ENCODE results near the gene PCDHB14.
"Not testable (repeated sequence)": the region's sequence is repeated elsewhere in the genome, so short reads cannot be mapped to it uniquely, and the experiment has no call there.

The PCDHB14 gene

DNA sequence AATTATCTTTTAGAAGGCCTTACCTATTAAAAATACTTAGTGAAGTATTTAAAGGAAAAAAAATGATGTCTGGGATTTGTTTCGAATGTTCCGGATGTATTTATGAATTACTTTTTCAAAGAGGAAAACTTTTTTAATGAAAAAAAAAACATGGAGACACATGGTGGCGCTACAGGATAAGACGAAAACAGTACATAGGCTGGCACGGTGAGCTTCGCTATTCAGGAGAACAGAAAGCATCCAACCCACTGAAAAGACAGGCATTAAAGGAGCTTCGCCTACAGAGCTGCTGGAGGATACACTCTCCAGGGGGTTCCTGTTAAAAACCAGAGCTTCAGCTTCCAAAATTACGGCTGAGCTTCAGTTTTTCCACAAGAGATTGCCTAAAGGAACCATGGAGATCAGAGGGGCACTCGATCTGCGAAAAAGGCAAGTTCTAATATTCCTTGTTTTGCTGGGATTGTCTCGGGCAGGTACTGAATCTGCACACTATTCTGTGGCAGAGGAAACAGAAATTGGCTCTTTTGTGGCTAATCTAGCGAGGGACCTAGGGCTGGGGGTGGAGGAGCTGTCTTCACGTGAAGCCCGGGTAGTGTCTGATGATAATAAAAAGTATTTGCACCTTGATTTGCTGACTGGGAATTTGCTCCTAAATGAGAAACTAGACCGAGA is at the start of gene PCDHB14:
Gene PCDHB14, plus strand, starts transcription at position 232 of the 672 bp plus-strand sequence. Its CDS starts 163 bp downstream, at position 395.
- TF ChIP-seq, protein P1, sequence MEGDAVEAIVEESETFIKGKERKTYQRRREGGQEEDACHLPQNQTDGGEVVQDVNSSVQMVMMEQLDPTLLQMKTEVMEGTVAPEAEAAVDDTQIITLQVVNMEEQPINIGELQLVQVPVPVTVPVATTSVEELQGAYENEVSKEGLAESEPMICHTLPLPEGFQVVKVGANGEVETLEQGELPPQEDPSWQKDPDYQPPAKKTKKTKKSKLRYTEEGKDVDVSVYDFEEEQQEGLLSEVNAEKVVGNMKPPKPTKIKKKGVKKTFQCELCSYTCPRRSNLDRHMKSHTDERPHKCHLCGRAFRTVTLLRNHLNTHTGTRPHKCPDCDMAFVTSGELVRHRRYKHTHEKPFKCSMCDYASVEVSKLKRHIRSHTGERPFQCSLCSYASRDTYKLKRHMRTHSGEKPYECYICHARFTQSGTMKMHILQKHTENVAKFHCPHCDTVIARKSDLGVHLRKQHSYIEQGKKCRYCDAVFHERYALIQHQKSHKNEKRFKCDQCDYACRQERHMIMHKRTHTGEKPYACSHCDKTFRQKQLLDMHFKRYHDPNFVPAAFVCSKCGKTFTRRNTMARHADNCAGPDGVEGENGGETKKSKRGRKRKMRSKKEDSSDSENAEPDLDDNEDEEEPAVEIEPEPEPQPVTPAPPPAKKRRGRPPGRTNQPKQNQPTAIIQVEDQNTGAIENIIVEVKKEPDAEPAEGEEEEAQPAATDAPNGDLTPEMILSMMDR (IDR thresholded peaks at IDR 0.05; ENCODE audit: low read depth, low read length): no peak
- DNase-seq (ENCODE audit: extremely low read depth, low read depth): no peak

DNA sequence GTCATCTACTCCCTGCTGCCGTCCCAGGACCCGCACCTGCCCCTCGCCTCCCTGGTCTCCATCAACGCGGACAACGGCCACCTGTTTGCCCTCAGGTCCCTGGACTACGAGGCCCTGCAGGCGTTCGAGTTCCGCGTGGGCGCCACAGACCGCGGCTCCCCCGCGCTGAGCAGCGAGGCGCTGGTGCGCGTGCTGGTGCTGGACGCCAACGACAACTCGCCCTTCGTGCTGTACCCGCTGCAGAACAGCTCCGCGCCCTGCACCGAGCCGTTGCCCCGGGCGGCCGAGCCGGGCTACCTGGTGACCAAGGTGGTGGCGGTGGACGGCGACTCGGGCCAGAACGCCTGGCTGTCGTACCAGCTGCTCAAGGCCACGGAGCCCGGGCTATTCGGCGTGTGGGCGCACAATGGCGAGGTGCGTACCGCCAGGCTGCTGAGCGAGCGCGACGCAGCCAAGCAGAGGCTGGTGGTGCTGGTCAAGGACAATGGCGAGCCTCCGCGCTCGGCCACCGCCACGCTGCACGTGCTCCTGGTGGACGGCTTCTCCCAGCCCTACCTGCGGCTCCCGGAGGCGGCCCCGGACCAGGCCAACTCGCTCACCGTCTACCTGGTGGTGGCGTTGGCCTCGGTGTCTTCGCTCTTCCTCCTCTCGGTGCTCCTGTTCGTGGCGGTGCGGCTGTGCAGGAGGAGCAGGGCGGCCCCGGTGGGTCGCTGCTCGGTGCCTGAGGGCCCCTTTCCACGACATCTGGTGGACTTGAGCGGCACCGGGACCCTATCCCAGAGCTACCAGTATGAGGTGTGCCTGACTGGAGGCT is 48.6 kb upstream of the PCDHB14 start:
- DNase-seq (ENCODE audit: extremely low read depth, low read depth): not testable (repeated sequence)

DNA sequence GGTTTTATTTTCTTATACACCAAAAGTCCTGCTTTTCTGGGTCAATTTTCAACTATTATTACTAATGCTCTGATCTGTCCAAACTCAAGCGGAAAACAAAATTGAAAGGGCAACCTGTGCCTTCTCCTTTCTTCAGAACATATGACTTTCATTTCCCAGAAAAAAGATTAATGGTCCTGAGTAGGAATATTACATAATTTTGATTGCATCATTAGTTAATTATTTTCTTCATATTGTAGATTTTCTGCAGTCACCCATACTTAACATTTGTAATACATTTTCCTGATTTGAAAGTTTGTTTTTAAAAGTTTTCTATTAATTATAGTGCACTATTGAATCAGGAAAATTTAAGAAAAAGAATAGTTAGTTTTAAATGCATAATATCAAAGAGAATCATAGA is 47.2 kb upstream of the PCDHB14 start:
- no peak for DNase-seq (ENCODE audit: extremely low read depth, low read depth)
- TF ChIP-seq, protein P1 (IDR thresholded peaks at IDR 0.05; ENCODE audit: low read depth, low read length): no peak

DNA sequence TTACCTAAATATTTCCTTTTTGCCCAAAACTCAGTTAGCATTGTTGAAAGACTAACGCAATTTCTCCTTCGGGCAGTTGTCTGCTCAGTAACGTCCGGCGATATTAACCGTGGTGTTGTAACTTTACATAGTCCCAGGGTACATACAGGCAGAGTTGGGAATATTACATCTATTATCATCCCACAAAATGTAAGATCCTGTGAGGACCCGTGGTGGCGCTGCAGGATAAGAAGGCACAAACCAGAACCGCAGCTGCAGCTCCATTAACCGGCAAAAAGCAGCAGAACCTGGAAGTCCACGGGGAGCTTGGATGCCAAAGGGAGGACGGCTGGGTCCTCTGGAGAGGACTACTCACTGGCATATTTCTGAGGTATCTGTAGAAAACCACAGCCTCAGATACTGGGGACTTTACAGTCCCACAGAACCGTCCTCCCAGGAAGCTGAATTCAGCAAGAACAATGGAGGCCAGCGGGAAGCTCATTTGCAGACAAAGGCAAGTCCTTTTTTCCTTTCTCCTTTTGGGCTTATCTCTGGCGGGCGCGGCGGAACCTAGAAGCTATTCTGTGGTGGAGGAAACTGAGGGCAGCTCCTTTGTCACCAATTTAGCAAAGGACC is 45.5 kb upstream of the PCDHB14 start, which contains the start of gene PCDHB8:
Gene PCDHB8, plus strand, starts transcription at position 214 of the 615 bp plus-strand sequence. Its CDS starts 245 bp downstream, at position 459.
- not testable (repeated sequence) for DNase-seq (ENCODE audit: extremely low read depth, low read depth)

DNA sequence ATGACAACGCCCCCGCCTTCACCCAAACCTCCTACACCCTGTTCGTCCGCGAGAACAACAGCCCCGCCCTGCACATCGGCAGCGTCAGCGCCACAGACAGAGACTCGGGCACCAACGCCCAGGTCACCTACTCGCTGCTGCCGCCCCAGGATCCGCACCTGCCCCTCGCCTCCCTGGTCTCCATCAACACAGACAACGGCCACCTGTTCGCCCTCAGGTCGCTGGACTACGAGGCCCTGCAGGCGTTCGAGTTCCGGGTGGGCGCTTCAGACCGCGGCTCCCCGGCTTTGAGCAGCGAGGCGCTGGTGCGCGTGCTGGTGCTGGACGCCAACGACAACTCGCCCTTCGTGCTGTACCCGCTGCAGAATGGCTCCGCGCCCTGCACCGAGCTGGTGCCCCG is 43.8 kb upstream of the PCDHB14 start:
- DNase-seq (ENCODE audit: extremely low read depth, low read depth): not testable (repeated sequence)

DNA sequence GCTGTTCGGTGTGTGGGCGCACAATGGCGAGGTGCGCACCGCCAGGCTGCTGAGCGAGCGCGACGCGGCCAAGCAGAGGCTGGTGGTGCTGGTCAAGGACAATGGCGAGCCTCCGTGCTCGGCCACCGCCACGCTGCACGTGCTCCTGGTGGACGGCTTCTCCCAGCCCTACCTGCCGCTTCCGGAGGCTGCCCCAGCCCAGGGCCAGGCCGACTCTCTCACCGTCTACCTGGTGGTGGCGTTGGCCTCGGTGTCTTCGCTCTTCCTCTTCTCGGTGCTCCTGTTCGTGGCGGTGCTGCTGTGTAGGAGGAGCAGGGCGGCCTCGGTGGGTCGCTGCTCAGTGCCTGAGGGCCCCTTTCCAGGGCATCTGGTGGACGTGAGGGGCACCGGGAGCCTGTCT is 43.3 kb upstream of the PCDHB14 start:
- DNase-seq (ENCODE audit: extremely low read depth, low read depth): not testable (repeated sequence)

DNA sequence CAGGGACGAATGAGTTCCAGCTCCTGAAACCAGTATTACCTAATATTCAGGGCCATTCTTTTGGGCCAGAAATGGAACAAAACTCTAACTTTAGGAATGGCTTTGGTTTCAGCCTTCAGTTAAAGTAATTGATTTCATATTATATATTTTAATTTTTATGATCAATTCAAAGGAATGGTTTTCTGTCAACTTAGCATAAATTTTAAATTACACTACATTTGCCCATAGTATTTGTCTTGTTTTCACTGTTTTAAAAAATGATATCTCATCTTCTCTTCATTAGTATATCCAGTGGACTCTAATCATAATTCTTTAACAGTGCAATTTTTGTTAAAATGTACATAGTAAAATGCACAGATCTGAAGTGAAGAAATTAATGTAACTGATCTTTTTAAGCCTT is 42.8 kb upstream of the PCDHB14 start:
- TF ChIP-seq, protein P1 (IDR thresholded peaks at IDR 0.05; ENCODE audit: low read depth, low read length): no peak
- DNase-seq (ENCODE audit: extremely low read depth, low read depth): no peak

DNA sequence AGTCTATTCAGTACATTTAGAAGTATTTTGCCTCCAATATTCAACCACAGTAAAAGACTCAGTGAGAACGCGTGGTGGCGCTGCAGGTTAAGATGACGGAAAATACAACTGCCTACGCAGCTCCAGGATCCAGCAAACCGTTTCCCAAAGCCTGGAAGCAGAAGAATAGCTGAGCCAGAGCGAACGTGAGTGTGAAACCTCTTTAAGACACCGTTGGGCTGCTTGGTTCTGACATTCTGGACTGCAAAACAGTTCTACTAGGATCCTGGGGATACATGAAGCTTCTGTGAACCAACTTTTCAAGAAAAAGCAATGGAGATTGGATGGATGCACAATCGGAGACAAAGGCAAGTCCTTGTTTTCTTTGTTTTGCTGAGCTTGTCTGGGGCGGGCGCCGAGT is 40.9 kb upstream of the PCDHB14 start, which contains the start of gene PCDHB16:
Gene PCDHB16, plus strand, starts transcription at position 140 of the 400 bp plus-strand sequence. Its CDS starts 173 bp downstream, at position 313.
- TF ChIP-seq, protein P1 (IDR thresholded peaks at IDR 0.05; ENCODE audit: low read depth, low read length): peak; percentile 6; the same call in 1 of the 2 replicates
- no peak for DNase-seq (ENCODE audit: extremely low read depth, low read depth)

DNA sequence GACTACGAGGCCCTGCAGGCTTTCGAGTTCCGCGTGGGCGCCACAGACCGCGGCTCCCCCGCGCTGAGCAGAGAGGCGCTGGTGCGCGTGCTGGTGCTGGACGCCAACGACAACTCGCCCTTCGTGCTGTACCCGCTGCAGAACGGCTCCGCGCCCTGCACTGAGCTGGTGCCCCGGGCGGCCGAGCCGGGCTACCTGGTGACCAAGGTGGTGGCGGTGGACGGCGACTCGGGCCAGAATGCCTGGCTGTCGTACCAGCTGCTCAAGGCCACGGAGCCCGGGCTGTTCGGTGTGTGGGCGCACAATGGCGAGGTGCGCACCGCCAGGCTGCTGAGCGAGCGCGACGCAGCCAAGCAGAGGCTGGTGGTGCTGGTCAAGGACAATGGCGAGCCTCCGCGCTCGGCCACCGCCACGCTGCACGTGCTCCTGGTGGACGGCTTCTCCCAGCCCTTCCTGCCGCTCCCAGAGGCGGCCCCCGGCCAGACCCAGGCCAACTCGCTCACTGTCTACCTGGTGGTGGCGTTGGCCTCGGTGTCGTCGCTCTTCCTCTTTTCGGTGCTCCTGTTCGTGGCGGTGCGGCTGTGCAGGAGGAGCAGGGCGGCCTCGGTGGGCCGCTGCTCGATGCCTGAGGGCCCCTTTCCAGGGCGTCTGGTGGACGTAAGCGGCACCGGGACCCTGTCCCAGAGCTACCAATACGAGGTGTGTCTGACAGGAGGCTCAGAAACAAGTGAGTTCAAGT is 38.9 kb upstream of the PCDHB14 start:
- not testable (repeated sequence) for DNase-seq (ENCODE audit: extremely low read depth, low read depth)
